Measurements from ENCODE around the gene SIRT7. TPM values are rescaled to one million over a fixed set of nuclear protein-coding genes. Genes with fewer than 3 reads are reported as not detected.

Gene SIRT7, protein sequence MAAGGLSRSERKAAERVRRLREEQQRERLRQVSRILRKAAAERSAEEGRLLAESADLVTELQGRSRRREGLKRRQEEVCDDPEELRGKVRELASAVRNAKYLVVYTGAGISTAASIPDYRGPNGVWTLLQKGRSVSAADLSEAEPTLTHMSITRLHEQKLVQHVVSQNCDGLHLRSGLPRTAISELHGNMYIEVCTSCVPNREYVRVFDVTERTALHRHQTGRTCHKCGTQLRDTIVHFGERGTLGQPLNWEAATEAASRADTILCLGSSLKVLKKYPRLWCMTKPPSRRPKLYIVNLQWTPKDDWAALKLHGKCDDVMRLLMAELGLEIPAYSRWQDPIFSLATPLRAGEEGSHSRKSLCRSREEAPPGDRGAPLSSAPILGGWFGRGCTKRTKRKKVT
- total RNA-seq (2014; rRNA removed; shearing (Covaris generic); ENCODE audit: low replicate concordance), result 22.1 and 25.9 TPM in 2 replicates

DNA sequence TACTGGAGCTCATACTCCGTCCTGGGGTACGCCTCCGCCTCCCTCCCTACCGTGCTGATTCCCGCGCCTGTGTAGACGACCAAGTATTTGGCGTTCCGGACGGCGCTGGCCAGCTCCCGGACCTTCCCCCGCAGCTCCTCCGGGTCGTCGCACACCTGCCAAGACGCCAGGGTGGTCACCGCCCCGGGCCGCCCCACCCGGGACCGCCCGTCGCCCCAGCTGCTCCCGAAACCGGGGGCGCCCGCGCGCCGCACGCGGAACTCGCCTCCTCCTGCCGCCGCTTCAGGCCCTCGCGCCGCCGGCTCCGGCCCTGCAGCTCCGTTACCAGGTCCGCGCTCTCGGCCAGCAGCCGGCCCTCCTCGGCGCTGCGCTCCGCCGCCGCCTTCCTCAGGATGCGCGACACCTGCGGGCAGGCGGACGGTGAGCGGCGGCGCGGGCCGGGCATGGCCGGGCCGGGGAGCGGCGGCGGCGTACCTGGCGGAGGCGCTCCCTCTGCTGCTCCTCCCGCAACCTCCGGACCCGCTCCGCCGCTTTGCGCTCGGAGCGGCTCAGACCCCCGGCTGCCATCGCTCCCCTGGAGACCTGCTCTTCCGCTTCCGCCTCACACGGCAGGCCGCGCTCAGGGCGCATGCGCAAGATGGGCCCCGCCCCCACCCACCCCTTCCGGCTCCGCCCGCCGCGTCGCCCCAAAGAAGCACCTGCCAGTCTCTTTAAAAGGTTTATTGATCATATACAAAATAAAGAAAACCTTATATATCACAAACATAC lies at the start of gene SIRT7:
Gene SIRT7, minus strand, starts transcription at position 612 of the 768 bp plus-strand sequence. Its CDS starts 45 bp downstream, at position 567.
- Histone ChIP-seq H3K27me3 (no peaks in the 10 kb centered on the region), H3K9me3 (no peaks in the 10 kb centered on the region), H3K36me3 (peaks cover 73% of the 10 kb centered on the region), H3K4me3 (peak within 1 kb of the TSS; percentile 60)
- DNase-seq, result peak; percentile 66

DNA sequence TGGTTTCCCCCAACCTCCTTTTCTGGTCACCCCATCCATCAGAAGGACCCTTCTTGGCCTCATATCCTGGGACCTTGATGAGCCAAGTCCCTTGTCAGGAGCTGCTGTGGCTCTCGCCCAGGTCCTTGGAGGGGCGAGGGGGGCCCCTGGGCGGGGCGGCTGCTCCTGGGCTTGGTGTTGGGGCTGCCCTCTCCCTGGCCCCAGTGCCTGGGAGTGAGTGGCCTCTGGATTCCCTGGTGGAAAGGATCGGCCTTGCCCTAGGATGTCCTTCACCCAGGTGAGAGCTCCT lies 49.2 kb upstream of the SIRT7 start:
- DNase-seq, result no peak
- Histone ChIP-seq H3K4me3 (no peak overlapping the region), H3K9me3 (peaks cover 4% of the 10 kb centered on the region), H3K36me3 (no peaks in the 10 kb centered on the region), H3K27me3 (no peaks in the 10 kb centered on the region)

DNA sequence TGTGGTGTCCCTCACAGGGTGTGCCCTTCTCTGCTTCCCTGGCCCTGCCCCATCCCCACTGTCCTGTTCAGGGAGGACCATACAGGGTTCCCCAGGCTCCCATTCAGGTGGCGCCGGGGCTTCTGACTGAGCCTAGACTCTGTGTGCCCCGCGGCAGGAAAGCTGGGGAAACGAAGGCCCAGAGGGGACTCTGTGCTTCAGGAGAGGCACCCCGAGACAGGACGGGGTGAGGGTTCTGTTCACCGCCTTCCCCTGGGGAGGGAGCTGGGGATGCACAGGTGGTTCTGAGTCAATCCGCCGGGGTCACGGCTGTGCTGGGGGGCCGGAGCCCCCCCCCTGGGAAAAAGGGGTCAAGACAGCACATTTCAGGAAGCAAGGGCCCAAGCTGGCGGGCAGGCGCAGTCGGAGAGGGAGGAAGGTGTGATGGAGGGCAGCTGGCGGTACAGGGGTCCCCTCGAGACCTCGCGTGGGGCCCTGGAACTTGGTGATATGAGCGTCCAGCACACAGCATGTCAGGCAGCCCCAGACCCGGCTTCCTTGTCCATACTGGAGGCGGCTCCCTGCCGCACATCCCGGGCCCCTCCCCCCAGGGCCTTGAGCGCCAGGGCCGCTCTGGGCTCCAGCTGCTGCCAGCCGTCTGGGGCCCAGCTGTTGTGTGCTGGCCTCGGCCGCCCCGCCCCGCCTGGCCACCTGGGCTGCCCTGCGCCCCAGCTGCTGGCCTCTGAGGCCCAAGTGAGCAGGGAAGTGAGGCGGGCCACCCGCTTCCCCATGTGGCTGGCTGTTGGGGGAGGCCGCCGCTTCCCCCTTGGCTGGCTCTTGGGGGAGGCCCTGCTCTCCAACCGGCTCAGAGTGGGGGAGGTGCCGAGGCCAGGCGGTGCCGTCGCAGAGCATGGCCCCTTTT lies 48.6 kb upstream of the SIRT7 start:
- Histone ChIP-seq H3K4me3 (no peak overlapping the region), H3K9me3 (peaks cover 2% of the 10 kb centered on the region; the same call in 1 of the 2 replicates), H3K27me3 (no peaks in the 10 kb centered on the region), H3K36me3 (no peaks in the 10 kb centered on the region)
- DNase-seq, result no peak

DNA sequence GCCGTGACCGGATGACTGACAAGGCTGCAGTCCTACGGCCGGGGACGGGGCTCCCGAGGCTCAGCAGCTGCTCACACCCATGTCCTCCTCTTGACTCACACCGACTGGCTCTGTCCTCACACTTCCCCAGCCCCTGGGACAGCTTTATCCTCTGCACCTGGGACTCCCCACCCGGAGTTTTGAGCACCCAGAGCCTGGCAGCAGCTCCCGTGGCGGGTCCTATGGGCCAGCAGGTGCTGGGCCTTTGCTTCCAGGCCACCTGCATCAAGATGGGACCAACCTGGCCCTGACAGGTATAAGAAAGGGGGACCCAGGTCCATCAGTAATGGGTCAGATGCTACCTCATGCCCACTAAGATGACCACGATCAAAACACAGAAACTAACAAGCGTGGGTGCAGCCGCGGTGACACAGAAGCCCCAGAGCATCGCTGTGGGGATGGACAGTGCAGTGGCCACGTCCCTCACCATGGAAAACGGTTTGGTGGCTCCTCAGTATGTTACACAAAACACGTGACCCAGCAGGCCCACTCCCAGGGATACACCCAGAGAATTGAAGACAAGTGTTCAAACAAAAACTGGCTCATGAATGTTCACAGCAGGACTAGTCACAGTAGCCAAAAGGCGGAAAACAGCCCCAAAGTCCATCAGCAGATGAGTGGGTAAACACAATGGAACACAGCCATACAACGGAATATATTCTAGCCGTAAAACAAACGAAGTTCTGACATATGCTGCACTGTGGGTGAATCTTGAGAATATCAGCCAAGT lies 46.3 kb upstream of the SIRT7 start:
- Histone ChIP-seq H3K36me3 (no peaks in the 10 kb centered on the region), H3K4me3 (no peak overlapping the region), H3K9me3 (no peaks in the 10 kb centered on the region), H3K27me3 (peaks cover 11% of the 10 kb centered on the region)
- no peak for DNase-seq

DNA sequence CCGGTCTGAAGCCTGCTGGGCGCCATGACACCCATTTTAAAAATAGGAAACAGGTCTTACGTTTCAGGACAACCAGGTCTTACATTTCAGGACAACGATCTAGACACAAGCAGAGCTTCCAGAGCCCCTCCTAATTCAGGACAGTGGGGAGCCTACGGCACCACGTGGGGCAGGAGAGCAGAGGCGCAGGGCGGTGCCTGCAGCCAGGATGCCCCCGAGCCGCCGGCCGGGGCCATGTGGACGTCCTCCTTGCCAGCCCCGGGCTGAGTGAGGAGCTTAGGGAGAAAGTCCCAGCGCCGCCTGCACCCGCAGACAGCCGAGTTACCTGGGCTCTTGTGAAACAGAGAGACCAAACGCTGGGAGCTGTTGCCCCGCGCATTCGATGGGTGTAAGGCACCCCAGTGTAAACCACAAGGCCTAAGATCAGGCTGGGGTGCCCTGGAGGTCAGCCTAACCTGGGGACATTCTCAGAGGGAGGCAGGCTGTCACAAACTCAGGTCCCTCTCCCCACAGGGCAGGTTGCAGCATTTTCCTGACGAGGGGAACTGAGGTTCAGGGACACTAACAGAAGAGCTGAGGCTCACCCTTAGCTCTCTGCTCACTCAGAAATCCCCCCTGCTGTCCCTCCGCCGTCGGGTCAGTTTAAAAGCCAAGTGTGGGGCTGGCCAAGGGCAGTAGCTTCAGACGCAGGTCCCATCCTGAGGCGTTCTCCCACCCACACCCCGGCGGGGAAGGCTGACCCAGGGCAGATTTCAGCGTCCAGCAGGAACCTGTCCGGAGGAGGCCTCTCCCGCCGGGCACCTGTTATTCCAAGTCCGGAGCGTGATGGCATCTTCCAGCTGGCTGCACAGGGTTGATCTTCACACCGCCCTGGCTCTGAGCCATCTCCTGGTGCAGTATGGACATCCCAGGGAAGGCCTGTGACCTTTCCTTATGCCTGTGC lies 44.8 kb upstream of the SIRT7 start:
- peaks cover 17% of the 10 kb centered on the region for H3K27me3 ChIP-seq
- DNase-seq, result no peak
- no peak overlapping the region for H3K4me3 ChIP-seq
- no peaks in the 10 kb centered on the region for H3K36me3 ChIP-seq
- no peaks in the 10 kb centered on the region for H3K9me3 ChIP-seq

DNA sequence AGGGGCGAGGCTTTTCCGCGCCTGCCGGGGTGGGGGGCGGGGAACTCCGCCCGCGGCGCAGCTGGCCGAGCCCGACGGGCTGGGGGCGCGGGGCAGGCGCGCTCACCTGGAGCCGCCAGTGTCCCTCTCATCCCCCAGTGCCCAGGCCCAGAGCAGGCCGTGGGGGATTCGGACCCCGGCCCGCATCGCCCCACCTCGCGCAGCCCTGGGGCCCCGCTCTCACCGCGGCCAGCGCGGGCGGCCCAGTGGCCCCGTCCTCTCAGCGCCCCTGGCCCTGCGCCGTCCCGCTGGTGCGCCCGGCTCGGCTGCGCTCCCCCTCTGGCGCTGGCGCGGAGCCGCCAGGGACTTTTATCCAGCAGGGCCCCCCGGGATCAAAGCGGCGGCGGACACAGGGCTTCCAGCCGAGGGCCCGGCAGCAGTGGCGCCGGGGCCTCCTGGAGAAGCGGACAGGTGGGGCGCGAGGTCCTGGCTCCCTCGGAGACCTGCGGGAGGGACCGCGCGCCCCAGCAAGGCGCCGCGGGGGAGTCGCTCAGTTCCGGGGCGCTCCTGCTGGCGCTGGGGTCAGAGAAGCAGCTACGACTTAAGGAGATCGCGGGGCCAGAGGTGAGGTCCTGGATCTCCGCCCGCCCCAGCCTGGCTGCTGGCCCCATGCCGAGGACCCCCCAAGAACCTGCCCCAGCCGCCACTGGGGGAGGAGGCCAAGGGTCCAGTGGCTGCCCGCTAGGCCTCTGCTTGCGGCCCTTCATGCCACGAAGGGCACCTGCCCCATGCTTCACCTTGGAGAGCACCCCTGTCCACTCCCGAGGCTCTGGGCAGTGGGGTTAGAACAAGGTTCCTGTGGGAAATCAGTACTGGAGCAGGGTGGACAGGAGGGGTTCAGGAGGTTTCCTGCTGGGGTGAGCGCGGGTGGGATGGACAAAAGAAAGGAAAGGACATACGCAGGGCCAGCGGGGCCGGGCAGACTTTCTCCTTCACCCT lies 43.8 kb upstream of the SIRT7 start:
- H3K9me3 ChIP-seq, result no peaks in the 10 kb centered on the region
- no peak for DNase-seq
- H3K27me3 ChIP-seq, result peaks cover 17% of the 10 kb centered on the region
- no peaks in the 10 kb centered on the region for H3K36me3 ChIP-seq
- H3K4me3 ChIP-seq, result no peak overlapping the region

DNA sequence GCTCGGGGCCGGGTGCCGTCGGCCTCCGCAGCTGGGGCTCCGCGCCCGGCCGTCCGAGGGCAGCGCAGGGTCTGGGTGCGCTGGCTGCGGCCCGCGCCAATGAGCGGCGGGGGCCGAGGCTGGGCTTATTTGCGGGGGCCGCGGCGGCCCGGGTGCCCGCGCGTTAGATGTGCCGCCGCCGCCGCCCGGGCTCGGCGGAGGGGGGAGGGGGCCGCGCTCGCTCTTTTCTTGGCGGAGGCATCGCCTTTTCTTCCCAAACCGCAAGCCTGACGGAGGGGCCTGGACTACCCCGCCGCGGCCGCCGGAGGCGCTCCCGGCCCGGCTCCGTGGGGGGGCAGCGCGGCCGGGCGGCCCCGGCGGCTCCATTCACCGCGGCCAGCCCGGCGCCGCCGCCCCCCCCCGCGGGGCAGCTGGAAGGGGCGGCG lies 43.1 kb upstream of the SIRT7 start, which contains the start of gene NOTUM:
Gene NOTUM, minus strand, starts transcription at position 101 of the 425 bp plus-strand sequence. CDS start 278 bp downstream, outside the sequence.
- no peaks in the 10 kb centered on the region for H3K9me3 ChIP-seq
- DNase-seq, result peak; percentile 65
- peaks cover 17% of the 10 kb centered on the region for H3K27me3 ChIP-seq
- no peaks in the 10 kb centered on the region for H3K36me3 ChIP-seq
- peak within 1 kb of the TSS; percentile 24 for H3K4me3 ChIP-seq

DNA sequence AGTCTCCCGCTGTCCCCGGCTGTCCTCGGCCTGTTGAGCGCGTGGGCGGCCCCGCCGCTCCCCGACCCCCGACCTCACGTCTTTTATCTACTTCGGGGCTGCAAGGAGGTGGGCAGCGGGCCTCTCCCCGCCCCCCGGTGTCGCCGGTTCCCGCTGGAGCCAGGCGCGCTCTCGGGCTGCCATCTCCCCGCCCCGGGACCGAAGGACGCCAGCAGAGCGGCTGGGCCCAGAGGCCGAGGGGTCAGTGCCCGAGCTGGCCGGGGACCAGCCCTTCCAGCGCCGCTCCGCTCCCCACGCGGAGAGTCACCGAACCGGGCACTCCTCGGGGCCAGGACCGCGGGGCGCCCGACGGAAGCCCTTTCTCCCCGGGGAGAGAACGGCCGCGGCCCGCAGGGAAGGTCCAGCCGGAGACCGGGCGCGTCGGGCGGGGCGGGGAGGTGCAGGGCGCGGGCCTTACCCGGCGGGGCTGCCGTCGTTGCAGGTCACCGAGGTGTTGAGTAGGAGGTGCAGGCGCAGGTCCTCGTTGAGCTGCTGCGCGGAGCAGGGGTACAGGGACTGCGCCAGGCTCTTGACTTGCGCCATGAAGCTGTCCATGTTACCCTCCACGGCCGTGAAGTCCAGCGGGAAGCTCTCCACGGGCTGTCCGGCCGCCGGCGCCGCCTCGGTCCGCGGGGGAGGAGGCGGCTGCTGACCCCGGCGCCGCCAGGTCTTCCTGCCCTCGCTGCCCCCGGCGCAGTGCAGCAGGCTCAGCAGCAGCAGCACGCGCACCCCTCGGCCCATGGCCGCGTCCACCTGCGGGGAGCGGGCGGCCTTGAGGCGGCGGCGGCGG lies 42.4 kb upstream of the SIRT7 start:
- peak; percentile 14 for DNase-seq
- Histone ChIP-seq H3K27me3 (peaks cover 17% of the 10 kb centered on the region), H3K36me3 (no peaks in the 10 kb centered on the region), H3K9me3 (no peaks in the 10 kb centered on the region), H3K4me3 (peak overlapping the region; percentile 24)

DNA sequence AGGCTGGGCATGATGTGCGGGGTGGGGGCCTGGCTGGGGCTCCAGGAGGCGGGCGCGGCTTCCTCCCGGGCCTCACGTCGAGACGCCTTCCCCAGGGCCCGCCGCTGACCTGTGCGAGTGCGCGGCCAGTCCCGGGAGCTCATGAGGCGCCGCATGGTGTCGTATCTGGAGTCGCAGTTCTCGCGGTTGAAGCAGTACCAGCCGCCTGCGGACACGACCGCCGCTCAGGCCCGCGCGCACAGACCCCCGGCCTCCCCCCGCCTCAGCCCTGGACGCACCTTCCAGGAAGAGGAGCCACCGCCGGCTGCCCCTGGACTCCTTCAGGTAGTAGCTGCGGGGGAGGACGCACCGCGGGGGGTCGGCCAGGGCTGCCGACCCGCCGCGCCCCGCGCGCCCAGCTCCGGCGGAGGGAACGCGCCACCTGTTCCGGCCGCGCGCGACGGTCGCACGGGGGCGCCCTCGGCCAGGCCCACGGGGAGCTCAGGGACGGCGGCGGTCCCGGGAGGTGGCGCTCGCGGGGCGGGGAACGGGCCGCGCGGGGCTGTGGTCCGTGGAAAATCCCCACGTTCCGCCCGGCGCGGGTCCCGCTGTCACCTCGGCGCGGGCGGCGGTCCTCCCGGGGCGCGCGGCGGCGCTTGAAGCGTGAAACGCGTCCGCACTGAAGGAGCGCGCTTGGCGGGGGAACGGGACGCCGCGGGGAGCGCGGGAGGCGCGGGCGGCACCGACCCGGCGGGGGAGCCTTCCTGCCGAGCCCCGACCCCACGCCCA lies 41.6 kb upstream of the SIRT7 start:
- H3K9me3 ChIP-seq, result no peaks in the 10 kb centered on the region
- peaks cover 17% of the 10 kb centered on the region for H3K27me3 ChIP-seq
- peak overlapping the region; percentile 24 for H3K4me3 ChIP-seq
- peak; percentile 53 for DNase-seq
- no peaks in the 10 kb centered on the region for H3K36me3 ChIP-seq

DNA sequence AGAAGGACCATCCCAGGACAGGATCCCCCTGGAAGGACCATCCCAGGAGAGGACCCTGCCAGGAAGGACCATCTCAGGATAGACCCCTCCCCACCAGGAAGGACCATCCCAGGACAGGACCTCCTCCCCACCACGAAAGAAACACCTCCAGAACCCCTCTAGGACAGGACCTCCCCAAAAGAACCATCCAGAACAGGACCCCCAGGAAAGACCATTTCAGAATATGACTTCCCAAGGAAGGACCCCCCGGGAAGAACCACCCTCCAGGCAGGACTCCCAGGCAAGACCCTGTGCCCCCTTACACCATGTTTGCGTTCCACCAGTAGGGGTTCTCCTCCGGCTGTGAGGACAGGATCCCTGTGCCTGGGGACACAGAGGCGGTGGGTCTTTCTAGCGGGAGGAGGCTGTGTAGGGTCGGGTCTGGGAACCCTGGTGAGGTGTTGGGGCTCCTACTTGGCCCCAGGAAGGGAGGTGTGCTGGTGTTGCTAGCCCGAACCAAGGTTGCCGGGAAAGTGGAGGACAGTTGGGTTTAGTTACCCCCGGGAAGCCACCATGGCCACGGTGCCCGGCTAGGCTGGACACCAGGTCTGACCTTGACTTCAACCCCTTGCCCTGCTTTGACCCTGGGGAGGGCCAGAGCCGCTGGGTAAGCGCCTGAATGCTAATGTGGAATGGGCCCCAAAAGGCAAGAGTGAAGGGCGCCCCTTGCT lies 40.8 kb upstream of the SIRT7 start:
- Histone ChIP-seq H3K27me3 (peaks cover 17% of the 10 kb centered on the region), H3K36me3 (no peaks in the 10 kb centered on the region)
- DNase-seq, result no peak

DNA sequence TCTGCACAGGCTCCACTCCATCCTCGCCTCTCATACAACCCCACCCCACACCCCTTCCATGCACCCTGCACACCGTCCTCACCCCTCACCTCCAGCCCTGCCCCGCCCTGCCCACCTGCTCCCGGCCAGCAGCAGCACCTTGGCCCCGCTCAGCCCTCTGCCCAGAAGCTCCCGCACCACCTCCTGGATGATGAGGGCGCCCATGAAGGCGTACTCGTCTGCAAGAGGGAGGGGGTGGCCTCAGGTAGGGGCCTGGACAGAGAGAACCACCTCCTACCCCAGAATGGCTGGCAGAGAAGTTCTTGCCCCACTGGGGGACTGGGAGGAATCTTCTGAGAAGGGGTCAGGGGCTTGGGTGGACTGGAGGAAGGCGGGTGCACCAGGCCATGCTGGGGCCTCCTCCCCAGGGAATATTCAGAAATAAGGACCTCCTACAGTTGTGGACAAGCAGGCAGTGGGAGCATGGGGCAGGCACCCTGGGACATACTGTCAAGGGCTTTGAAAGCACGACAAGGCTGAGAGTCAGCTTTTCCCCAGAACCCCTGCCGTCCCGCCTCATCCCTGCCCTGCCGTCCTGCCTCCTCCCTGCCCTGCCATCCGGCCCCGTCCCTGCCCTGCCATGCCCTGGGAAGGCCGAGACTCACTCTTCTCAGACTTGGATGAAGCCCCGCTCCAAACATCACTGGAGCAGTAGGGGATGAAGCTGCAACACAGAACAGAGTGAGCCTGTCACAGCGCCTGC lies 39.9 kb upstream of the SIRT7 start:
- Histone ChIP-seq H3K27me3 (peaks cover 17% of the 10 kb centered on the region), H3K9me3 (no peaks in the 10 kb centered on the region), H3K4me3 (no peak overlapping the region), H3K36me3 (no peaks in the 10 kb centered on the region)
- no peak for DNase-seq

More for the DNA sequence above, 40.8 kb upstream of the SIRT7 start:
- Histone ChIP-seq H3K4me3 (no peak overlapping the region), H3K9me3 (no peaks in the 10 kb centered on the region)

All from MG63 (cell line).